Fibroblast of skin of left quadriceps (primary cell): ENCODE measurements around the gene NPPB.

Experiments used
- DNase-seq, 2 experiments: peaks; one replicate each; pipeline ENCODE4 v3.0.0-alpha.2; 2013; ENCODE audit warnings: low read depth in 2 of 2

Gene NPPB

GRCh38 chr1:11833497-11833896, 25.2 kb downstream of the NPPB start:
- DNase-seq, result no peak

DNA sequence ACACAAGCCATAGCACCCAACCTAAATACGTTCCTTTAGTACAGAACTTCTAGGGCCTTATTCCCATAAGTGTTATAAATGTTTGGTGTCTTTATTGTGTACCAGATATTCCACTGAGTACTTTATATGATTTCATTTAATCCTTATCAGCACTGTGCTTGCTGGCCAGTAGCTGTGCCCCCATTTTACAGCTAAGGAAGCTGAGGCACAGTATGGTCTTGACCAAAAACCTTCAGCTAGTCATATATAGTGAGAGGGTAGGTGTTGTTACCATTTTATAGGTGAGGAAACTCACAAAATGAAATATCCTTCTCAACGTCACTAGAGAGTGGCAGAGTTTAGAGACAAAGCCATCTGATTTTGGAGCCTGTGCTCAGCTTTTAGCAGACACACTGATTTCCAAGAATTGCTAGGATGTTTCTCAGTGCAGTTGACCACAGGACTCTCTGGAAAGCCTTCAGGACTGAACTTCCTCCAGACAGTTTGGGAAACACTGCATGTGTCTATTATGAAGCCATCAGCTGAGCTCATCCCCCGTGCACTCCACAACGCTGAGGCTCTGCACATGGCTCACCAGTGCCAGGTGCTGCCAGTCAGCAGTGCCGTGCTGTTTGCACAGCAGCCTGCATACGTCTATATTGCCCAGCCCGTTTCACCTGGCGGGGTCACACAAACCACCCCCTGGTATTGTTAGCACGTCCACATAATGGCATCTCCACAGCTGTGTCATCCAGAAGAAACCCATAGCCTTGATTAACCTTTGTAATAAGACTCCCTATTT, 26.6 kb downstream of the NPPB start:
- DNase-seq, result no peak

DNA sequence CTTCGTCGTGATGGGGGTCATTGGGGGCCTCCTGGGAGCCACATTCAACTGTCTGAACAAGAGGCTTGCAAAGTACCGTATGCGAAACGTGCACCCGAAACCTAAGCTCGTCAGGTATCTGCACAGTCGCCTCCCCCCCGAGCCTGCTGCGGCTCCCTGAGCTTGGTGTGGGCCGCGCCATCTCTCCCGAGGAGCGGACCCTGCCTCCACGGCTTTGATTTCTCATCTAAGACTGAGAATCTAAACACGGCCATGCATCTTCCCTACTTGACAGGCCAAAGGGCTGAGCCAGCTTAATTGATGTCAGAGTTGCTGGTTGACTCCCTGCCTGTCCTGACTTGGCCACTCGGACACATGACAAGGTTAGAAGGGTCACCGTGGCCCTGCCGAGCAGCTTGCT, 30.2 kb downstream of the NPPB start:
- DNase-seq, result no peak

DNA sequence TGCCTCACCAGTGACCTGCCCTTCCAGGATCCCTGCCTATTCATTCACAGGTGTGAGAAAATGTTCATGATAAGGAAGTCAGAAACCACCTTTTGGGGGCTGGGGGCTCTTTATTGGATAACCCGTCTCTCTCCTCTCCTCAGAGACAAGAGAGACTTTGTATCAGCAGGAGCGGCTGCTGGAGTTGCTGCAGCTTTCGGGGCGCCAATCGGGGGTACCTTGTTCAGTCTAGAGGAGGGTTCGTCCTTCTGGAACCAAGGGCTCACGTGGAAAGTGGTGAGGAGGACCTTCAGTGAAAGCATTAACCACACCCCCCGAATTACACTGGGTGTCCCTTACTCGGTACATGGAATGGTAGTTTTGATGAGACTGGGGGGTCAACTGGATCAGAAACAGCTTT, 31.8 kb downstream of the NPPB start:
- DNase-seq, result no peak

GRCh38 chr1:11825131-11825530, 33.6 kb downstream of the NPPB start:
- DNase-seq, result no peak

DNA sequence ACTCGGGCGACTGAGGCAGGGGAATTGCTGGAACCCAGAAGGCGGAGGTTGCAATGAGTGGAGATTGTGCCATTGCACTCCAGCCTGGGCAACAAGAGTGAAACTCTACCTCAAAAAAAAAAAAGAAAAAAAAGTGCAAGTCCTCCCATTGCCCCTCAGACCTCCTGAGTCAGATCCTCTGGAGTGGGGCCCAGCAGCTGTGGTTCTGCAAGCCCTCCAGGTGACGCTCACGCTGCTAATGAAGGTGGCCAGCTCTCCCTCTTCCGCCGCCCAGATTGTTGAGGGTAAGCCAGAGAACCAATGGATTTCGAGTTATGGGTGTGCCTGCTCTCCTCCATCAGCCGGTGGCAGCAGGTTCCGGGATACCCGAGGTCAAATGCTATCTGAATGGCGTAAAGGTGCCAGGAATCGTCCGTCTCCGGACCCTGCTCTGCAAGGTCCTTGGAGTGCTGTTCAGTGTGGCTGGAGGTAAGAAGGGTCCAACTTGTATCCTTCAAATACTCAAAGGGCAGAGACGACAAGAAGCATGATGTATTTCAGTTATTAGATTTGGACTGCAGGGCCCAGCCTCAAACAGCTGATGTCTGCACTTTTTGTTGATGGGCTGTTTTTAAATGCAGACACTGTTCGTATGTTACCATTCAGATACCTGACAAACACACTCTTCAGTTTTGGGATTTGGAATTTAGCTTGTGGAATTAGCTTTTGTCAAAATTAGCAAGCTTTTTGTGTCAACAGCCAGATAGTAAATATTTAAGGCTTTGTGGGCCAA, 35.2 kb downstream of the NPPB start:
- DNase-seq, result no peak

DNA sequence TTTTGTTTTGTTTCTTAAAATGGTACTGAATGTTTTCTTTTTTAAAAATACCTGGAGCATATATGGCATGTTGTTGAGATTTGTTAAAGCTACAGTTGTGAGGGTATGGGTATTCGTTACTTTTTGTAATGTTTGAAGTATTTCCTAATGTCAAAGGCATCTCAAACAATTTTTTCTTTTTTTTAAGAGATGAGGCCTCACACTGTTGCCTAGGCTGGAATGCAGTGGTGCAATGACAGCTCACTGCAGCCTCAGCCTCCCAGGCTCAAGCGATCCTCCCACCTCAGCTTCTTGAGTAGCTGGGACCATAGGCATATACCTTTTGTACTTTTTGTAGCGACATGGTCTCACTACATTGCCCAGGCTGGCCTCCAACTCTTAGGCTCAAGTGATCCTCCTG, 36.7 kb downstream of the NPPB start:
- no peak for DNase-seq

- no peak for DNase-seq
Measured at GRCh38 chr1:11817192-11817591, 41.6 kb downstream of the NPPB start.

DNA sequence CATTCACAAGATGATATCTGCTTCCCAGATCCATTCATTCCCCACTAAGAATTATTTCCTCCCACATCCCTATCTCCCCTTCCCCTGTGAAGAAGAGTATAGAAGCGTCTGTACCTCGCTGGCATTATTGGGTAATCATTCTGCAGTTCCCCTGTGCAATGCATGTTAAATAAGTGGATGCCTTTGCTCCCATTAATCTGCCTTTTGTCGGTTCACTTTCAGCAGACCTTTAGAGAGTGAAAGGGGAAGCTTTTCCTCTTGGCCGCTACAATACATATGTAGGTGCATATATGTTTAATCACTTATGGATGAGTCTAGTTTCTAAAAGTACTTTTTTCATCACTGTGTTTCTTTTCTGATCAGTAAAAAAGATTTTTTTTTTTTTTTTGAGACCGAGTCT, 45.7 kb downstream of the NPPB start:
- no peak for DNase-seq
